Measurements from ENCODE around the gene RALB.

GRCh38 chr2:120261387-120262006, 8.8 kb downstream of the RALB start:
- TF ChIP-seq POLR2A (IDR thresholded peaks at IDR 0.05) (no peak), CTCF (IDR thresholded peaks at IDR 0.05) (no peak)

All from prostate gland (tissue), 2 donors.